Upper lobe of right lung (tissue), 1 donor: Measurements from ENCODE around the gene LRRC66. TPM values are rescaled to one million over a fixed set of nuclear protein-coding genes. Genes with fewer than 3 reads are reported as not detected.

Experiments
- ATAC-seq: fragments of 200-7000 bp; cut with Tn5 transposase; one replicate; pipeline ENCODE4 v1.9.1; 2020; ENCODE audit warnings: mild to moderate bottlenecking, moderate library complexity
- DNase-seq: peaks from one replicate; pipeline ENCODE4 v3.0.0-alpha.2; 2020
- H3K27ac ChIP-seq: fragments of 200-600 bp; one replicate; pipeline ENCODE4 v1.8.0; 2022
- H3K27me3 ChIP-seq: fragments of 200-600 bp; one replicate; pipeline ENCODE4 v1.8.0; 2022; ENCODE audit warnings: mild to moderate bottlenecking
- H3K36me3 ChIP-seq: fragments of 200-600 bp; one replicate; pipeline ENCODE4 v1.8.0; 2022
- H3K4me1 ChIP-seq: fragments of 200-600 bp; one replicate; pipeline ENCODE4 v1.8.0; 2022
- H3K4me3 ChIP-seq: fragments of 200-600 bp; one replicate; pipeline ENCODE4 v1.8.0; 2022; ENCODE audit warnings: mild to moderate bottlenecking
- H3K9me3 ChIP-seq: fragments of 200-600 bp; one replicate; pipeline ENCODE4 v1.8.0; 2022
- intact Hi-C: fragments of 100-400 bp; cut with DNase I; formaldehyde crosslinking; loops from one replicate; pipeline ENCODE4 v1.11.0; 2022
- total RNA-seq: library from RNA; stranded (reverse); fragmentation: NEBNext Ultra II Directional; extraction: Animal tissue kit (Norgen Biotek cat#: 25700); gene quantifications from one replicate; pipeline ENCODE4 v1.2.1, GENCODE V29; 2021
- TF ChIP-seq, protein P1 (sequence below): fragments of 200-600 bp; IDR thresholded peaks from one replicate; pipeline ENCODE4 v1.8.0; 2022; ENCODE audit warnings: antibody characterized with exemption
- donor health status: DM: no; HTN: yes; CAD: no; lungs with severe emphysema.

LRRC66 gene
- total RNA-seq, 1 donor from 2014 or later: 0.12 TPM

GRCh38 chr4:52001616-52002015 is 18.5 kb downstream of the LRRC66 start:
- H3K9me3 ChIP-seq: no peaks in the 10 kb centered on the region
- no peaks in the 10 kb centered on the region for H3K27me3 ChIP-seq
- H3K4me3 ChIP-seq: no peak overlapping the region
- TF ChIP-seq, protein P1, sequence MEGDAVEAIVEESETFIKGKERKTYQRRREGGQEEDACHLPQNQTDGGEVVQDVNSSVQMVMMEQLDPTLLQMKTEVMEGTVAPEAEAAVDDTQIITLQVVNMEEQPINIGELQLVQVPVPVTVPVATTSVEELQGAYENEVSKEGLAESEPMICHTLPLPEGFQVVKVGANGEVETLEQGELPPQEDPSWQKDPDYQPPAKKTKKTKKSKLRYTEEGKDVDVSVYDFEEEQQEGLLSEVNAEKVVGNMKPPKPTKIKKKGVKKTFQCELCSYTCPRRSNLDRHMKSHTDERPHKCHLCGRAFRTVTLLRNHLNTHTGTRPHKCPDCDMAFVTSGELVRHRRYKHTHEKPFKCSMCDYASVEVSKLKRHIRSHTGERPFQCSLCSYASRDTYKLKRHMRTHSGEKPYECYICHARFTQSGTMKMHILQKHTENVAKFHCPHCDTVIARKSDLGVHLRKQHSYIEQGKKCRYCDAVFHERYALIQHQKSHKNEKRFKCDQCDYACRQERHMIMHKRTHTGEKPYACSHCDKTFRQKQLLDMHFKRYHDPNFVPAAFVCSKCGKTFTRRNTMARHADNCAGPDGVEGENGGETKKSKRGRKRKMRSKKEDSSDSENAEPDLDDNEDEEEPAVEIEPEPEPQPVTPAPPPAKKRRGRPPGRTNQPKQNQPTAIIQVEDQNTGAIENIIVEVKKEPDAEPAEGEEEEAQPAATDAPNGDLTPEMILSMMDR: no peak
- intact Hi-C loops: no loop called here
- DNase-seq: no peak
- no peaks in the 10 kb centered on the region for H3K4me1 ChIP-seq
- no peak overlapping the region for H3K27ac ChIP-seq
- ATAC-seq: no peak
- no peaks in the 10 kb centered on the region for H3K36me3 ChIP-seq

DNA sequence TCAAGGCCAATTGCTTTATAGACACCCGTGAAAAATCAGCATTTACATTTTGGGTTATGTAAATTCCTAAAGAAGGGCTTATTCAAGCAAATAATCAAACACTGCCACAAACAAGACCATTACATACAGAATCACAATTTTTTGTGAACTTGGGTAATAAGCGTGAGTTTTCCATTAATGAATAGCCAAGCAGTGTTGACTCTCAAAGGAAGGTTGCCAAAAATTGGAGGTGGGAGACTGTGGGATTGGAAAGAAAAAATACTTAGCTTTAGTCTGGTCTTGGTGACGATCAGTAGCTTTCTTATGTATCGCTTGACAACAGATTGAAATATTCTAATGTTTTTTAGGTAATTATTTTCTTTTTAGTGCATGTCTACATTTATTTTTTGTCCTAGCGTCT is 20.9 kb downstream of the LRRC66 start:
- no peak for ATAC-seq
- TF ChIP-seq, protein P1: no peak
- no peak for DNase-seq
- no peaks in the 10 kb centered on the region for H3K9me3 ChIP-seq
- no peaks in the 10 kb centered on the region for H3K27me3 ChIP-seq
- no peak overlapping the region for H3K4me3 ChIP-seq
- no peaks in the 10 kb centered on the region for H3K4me1 ChIP-seq
- no peak overlapping the region for H3K27ac ChIP-seq
- no peaks in the 10 kb centered on the region for H3K36me3 ChIP-seq
- intact Hi-C loops: no loop called here

DNA sequence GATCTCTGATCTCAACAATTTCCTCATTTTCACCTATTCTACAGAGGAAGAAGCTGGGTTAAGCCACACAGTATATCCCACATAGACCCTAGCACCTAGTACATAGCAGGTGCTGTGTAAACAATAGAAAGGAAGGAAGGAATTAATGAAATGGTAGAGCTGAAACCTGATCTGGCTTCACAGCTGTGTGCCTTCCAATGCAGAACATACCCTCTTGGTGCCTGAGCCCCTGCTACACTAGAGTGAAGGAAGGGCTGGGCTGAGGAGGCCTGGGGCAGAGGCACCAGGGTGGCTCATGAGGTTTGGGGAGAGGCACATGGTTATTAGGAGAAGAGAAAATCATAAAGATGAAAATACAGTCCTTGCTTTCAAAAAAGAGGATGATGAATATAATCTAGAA is 21.3 kb downstream of the LRRC66 start:
- H3K4me3 ChIP-seq: no peak overlapping the region

DNA sequence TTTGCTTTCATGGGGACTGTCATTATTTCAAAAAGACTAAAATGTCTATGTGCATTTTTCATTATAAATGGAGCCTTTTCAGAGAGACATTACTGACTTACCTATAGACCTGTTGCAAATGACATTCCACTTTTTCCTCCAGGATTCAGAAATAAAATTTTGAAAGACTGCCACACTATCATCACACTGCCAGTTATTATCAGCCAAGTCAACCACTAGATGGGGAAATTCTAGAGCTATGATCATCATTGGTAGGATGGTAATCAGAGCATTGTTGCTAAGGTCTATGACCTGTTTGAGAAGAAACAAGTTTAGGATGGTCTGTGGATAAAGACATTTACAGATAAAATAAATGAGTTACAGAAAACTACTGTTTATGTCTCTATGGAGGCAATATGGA is 22.5 kb downstream of the LRRC66 start:
- no peaks in the 10 kb centered on the region for H3K36me3 ChIP-seq
- no peaks in the 10 kb centered on the region for H3K27me3 ChIP-seq
- no peak for ATAC-seq
- intact Hi-C loops: no loop called here
- H3K4me1 ChIP-seq: no peaks in the 10 kb centered on the region
- H3K27ac ChIP-seq: no peak overlapping the region
- TF ChIP-seq, protein P1: no peak
- no peaks in the 10 kb centered on the region for H3K9me3 ChIP-seq
- H3K4me3 ChIP-seq: no peak overlapping the region
- DNase-seq: no peak

More for the DNA sequence above, 21.3 kb downstream of the LRRC66 start:
- Histone ChIP-seq H3K9me3 (no peaks in the 10 kb centered on the region), H3K36me3 (no peaks in the 10 kb centered on the region), H3K4me1 (no peaks in the 10 kb centered on the region), H3K27ac (no peak overlapping the region), H3K27me3 (no peaks in the 10 kb centered on the region)
- intact Hi-C loops: no loop called here
- no peak for ATAC-seq
- TF ChIP-seq, protein P1: no peak
- no peak for DNase-seq

DNA sequence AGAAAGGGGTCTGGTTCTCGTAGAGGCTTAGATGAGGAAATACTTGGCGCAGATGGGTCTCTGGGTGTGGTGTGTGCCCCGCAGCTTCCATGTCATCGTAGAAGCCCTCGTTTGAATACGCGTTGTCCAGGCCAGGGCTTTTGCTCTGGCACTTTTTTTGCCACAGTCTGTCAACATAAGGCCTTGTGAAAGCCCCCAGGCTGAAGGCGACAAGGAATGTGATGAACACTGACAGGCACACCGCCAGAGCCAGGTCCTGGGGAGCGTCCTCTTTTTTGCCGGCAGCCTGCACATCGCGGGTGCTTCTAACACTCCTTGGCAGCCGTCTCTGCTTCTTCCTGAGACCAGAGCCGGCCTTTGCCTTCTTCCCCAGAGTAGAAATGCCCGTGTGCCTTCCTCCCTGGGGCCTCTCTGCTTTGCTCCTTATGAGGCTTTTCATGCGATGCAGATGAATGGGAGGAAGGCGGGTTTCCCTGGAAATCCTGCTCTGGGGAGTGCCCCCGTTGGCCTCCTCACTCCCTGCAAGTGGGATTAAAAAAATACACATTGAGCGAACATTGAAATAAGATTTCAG is 24.4 kb downstream of the LRRC66 start:
- Histone ChIP-seq H3K27me3 (no peaks in the 10 kb centered on the region), H3K4me3 (no peak overlapping the region), H3K27ac (no peak overlapping the region), H3K9me3 (no peaks in the 10 kb centered on the region), H3K4me1 (no peaks in the 10 kb centered on the region), H3K36me3 (no peaks in the 10 kb centered on the region)
- intact Hi-C loops: no loop called here
- DNase-seq (no peak), ATAC-seq (no peak)
- TF ChIP-seq, protein P1: no peak

DNA sequence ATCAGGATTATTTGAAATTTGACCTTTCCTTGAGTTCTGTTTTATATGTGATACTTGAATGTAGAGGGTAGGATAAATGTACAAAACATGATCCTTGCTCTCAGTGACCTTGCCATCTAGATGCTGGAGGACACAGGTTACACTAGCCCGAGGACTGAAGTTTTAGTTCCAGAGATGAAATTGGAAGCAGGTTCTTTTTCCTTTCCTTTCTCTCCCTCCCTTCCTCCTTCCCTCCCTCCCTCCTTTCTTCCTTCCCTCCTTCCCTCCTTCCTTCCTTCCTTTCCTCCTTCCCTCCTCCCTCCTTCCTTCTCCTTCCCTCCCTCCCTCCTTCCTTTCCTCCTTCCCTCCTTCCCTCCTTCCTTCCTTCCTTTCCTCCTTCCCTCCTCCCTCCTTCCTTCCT is 54.3 kb downstream of the LRRC66 start:
- DNase-seq (no peak), ATAC-seq (no peak)
- H3K36me3 ChIP-seq: no peaks in the 10 kb centered on the region
- no peak overlapping the region for H3K4me3 ChIP-seq
- no peak overlapping the region for H3K27ac ChIP-seq
- no peaks in the 10 kb centered on the region for H3K9me3 ChIP-seq
- intact Hi-C loops: no loop called here
- no peaks in the 10 kb centered on the region for H3K27me3 ChIP-seq
- no peaks in the 10 kb centered on the region for H3K4me1 ChIP-seq
- TF ChIP-seq, protein P1: no peak
